Measurements from ENCODE around the gene WDFY4.

WDFY4 gene

GRCh38 chr10:48750991-48751390, 66.3 kb downstream of the WDFY4 start:
- TF ChIP-seq FOXP2 (optimal IDR thresholded peaks at IDR 0.05; ENCODE audit: borderline replicate concordance, extremely low read depth, extremely low read length, insufficient read depth) (no peak), POLR2AphosphoS5 (IDR thresholded peaks at IDR 0.05; ENCODE audit: low read depth, low read length) (no peak)

- TF ChIP-seq SIN3A (IDR thresholded peaks at IDR 0.05; ENCODE audit: borderline replicate concordance, insufficient read depth, low read length) (no peak), FOXP2 (optimal IDR thresholded peaks at IDR 0.05; ENCODE audit: borderline replicate concordance, extremely low read depth, extremely low read length, insufficient read depth) (no peak), POLR2AphosphoS5 (IDR thresholded peaks at IDR 0.05; ENCODE audit: low read depth, low read length) (no peak), REST (IDR thresholded peaks at IDR 0.05; ENCODE audit: insufficient read depth in 1 of 2, low read depth in 2 of 2, low read length in 2 of 2) (no peak), TAF1 (IDR thresholded peaks at IDR 0.05; ENCODE audit: borderline replicate concordance, insufficient read depth, low read length) (no peak)
These were observed 67.1 kb downstream of the WDFY4 start for GRCh38 chr10:48751730-48752129.

- TF ChIP-seq REST (IDR thresholded peaks at IDR 0.05; ENCODE audit: insufficient read depth in 1 of 2, low read depth in 2 of 2, low read length in 2 of 2) (no peak), FOXP2 (optimal IDR thresholded peaks at IDR 0.05; ENCODE audit: borderline replicate concordance, extremely low read depth, extremely low read length, insufficient read depth) (no peak), TAF1 (IDR thresholded peaks at IDR 0.05; ENCODE audit: borderline replicate concordance, insufficient read depth, low read length) (no peak), POLR2AphosphoS5 (IDR thresholded peaks at IDR 0.05; ENCODE audit: low read depth, low read length) (no peak), SIN3A (IDR thresholded peaks at IDR 0.05; ENCODE audit: borderline replicate concordance, insufficient read depth, low read length) (no peak)
These were observed 73.7 kb downstream of the WDFY4 start for GRCh38 chr10:48758411-48758810.

- TF ChIP-seq FOXP2 (optimal IDR thresholded peaks at IDR 0.05; ENCODE audit: borderline replicate concordance, extremely low read depth, extremely low read length, insufficient read depth): no peak
- no peak for TF ChIP-seq TAF1 (IDR thresholded peaks at IDR 0.05; ENCODE audit: borderline replicate concordance, insufficient read depth, low read length)
These were observed 74.6 kb downstream of the WDFY4 start for GRCh38 chr10:48759113-48759901.

- TF ChIP-seq TAF1 (IDR thresholded peaks at IDR 0.05; ENCODE audit: borderline replicate concordance, insufficient read depth, low read length): no peak
- TF ChIP-seq POLR2AphosphoS5 (IDR thresholded peaks at IDR 0.05; ENCODE audit: low read depth, low read length): no peak
- TF ChIP-seq FOXP2 (optimal IDR thresholded peaks at IDR 0.05; ENCODE audit: borderline replicate concordance, extremely low read depth, extremely low read length, insufficient read depth): no peak
- TF ChIP-seq SIN3A (IDR thresholded peaks at IDR 0.05; ENCODE audit: borderline replicate concordance, insufficient read depth, low read length): no peak
- no peak for TF ChIP-seq REST (IDR thresholded peaks at IDR 0.05; ENCODE audit: insufficient read depth in 1 of 2, low read depth in 2 of 2, low read length in 2 of 2)
These were observed 76.3 kb downstream of the WDFY4 start for GRCh38 chr10:48760983-48761382.
